Hepatocyte (in vitro differentiated cells): Measurements from ENCODE around the gene NPAS3. TPM values are rescaled to one million over a fixed set of nuclear protein-coding genes. Genes with fewer than 3 reads are reported as not detected.

Experiments
- DNase-seq: peaks from one replicate; pipeline ENCODE4 v3.0.0-alpha.2; 2016; ENCODE audit warnings: low spot score
- H2AFZ ChIP-seq: fragments of 200-600 bp; sonication (generic); 2 replicates; pipeline ENCODE4 v1.6.0; 2016; ENCODE audit warnings: antibody characterized with exemption, mild to moderate bottlenecking
- H3K27ac ChIP-seq: fragments of 200-600 bp; sonication (generic); 2 replicates; pipeline ENCODE4 v1.5.1; 2016; ENCODE audit warnings: mild to moderate bottlenecking
- H3K27me3 ChIP-seq: fragments of 200-600 bp; sonication (generic); 2 replicates; pipeline ENCODE4 v1.6.1; 2016
- H3K36me3 ChIP-seq: fragments of 200-600 bp; sonication (generic); replicated peaks from 2 replicates; pipeline ENCODE4 v1.5.1; 2016; ENCODE audit warnings: low read depth; ENCODE audit not compliant: insufficient read depth
- H3K4me1 ChIP-seq: fragments of 200-600 bp; sonication (generic); 2 replicates; pipeline ENCODE4 v1.5.1; 2016; ENCODE audit warnings: mild to moderate bottlenecking, moderate library complexity; ENCODE audit not compliant: insufficient read depth
- H3K4me2 ChIP-seq: fragments of 200-600 bp; sonication (generic); 2 replicates; pipeline ENCODE4 v1.6.0; 2016
- H3K4me3 ChIP-seq: fragments of 200-600 bp; sonication (generic); 2 replicates; pipeline ENCODE4 v1.5.1; 2016; ENCODE audit warnings: mild to moderate bottlenecking
- H3K79me2 ChIP-seq: fragments of 200-600 bp; sonication (generic); 2 replicates; pipeline ENCODE4 v1.6.0; 2017; ENCODE audit warnings: mild to moderate bottlenecking
- H3K9me2 ChIP-seq: fragments of 200-600 bp; sonication (generic); replicated peaks from 2 replicates; pipeline ENCODE4 v1.6.0; 2017; ENCODE audit warnings: mild to moderate bottlenecking; ENCODE audit not compliant: insufficient read depth
- H3K9me3 ChIP-seq: fragments of 200-600 bp; sonication (generic); 2 replicates; pipeline ENCODE4 v1.5.1; 2016; ENCODE audit warnings: low read depth, mild to moderate bottlenecking
- H4K20me1 ChIP-seq: fragments of 200-600 bp; sonication (generic); 2 replicates; pipeline ENCODE4 v1.6.0; 2016; ENCODE audit warnings: mild to moderate bottlenecking; ENCODE audit not compliant: insufficient read depth, poor library complexity, severe bottlenecking
- CTCF ChIP-seq: fragments of 200-600 bp; sonication (generic); IDR thresholded peaks from 2 replicates; pipeline ENCODE4 v1.5.1; 2016; ENCODE audit warnings: antibody characterized with exemption, mild to moderate bottlenecking; ENCODE audit not compliant: poor library complexity
- EZH2 ChIP-seq: fragments of 200-600 bp; sonication (generic); IDR thresholded peaks from 2 replicates; pipeline ENCODE4 v1.6.1; 2016; ENCODE audit warnings: antibody characterized with exemption, mild to moderate bottlenecking, borderline replicate concordance
- EZH2phosphoT487 ChIP-seq: fragments of 200-600 bp; sonication (generic); IDR thresholded peaks from one replicate; pipeline ENCODE4 v1.6.1; 2018; ENCODE audit warnings: antibody characterized with exemption, mild to moderate bottlenecking, low read depth, moderate library complexity; ENCODE audit not compliant: unreplicated experiment, severe bottlenecking
- WGBS: methylation state at CpG from one replicate; pipeline ENCODE4 v1.1.6; 2016; ENCODE audit warnings: low lambda C conversion rate; ENCODE audit errors: missing lambda C conversion rate; 5-methylcytosine and 5-hydroxymethylcytosine counted together
- polyA plus RNA-seq: library from polyadenylated mRNA; unstranded; fragments of >200 nt; fragmentation: Nextera tagmentation; extraction: Ambion mirVana; gene quantifications from 2 replicates; pipeline ENCODE4 v1.2.1, GENCODE V29; 2016
- total RNA-seq: library from RNA; depleted of rRNA; stranded (reverse); fragments of >200 nt; gene quantifications from 2 replicates; pipeline ENCODE4 v1.2.3, GENCODE V29; 2014

The NPAS3 gene
- total and polyA plus RNA-seq, 2 experiments from 2014 or later, result 0.11 to 1.1 TPM

GRCh38 chr14:33528655-33529054 is 590.0 kb downstream of the NPAS3 start:
- no peaks in the 10 kb centered on the region for H4K20me1 ChIP-seq
- TF ChIP-seq CTCF, result no peak
- no peak for TF ChIP-seq EZH2
- no peak for TF ChIP-seq EZH2phosphoT487
- no peaks in the 10 kb centered on the region for H3K79me2 ChIP-seq
- H3K4me1 ChIP-seq, result no peaks in the 10 kb centered on the region
- no peak overlapping the region for H3K4me3 ChIP-seq
- no peaks in the 10 kb centered on the region for H3K9me3 ChIP-seq
- peaks cover 9% of the 10 kb centered on the region for H3K27me3 ChIP-seq
- no peak overlapping the region for H3K4me2 ChIP-seq
- no peaks in the 10 kb centered on the region for H3K36me3 ChIP-seq
- WGBS, result 92% methylated on average over 4 of the region's 4 CpGs
- no peak overlapping the region for H3K27ac ChIP-seq
- no peak overlapping the region for H2AFZ ChIP-seq
- no peaks in the 10 kb centered on the region for H3K9me2 ChIP-seq
- no peak for DNase-seq

- Histone ChIP-seq H3K4me1 (no peaks in the 10 kb centered on the region), H3K4me2 (no peak overlapping the region), H3K27ac (no peak overlapping the region), H3K9me3 (no peaks in the 10 kb centered on the region), H3K79me2 (no peaks in the 10 kb centered on the region), H4K20me1 (no peaks in the 10 kb centered on the region), H3K27me3 (peaks cover 9% of the 10 kb centered on the region), H3K36me3 (no peaks in the 10 kb centered on the region), H3K4me3 (no peak overlapping the region), H2AFZ (no peak overlapping the region), H3K9me2 (no peaks in the 10 kb centered on the region)
- no peak for DNase-seq
- 69% methylated on average over 11 of the region's 11 CpGs for WGBS
- TF ChIP-seq EZH2 (no peak), CTCF (no peak), EZH2phosphoT487 (no peak)
These were observed 591.4 kb downstream of the NPAS3 start for GRCh38 chr14:33529787-33530757.

- peaks cover 9% of the 10 kb centered on the region for H3K27me3 ChIP-seq
- DNase-seq, result no peak
- H3K4me1 ChIP-seq, result no peaks in the 10 kb centered on the region
- no peaks in the 10 kb centered on the region for H3K9me3 ChIP-seq
- H2AFZ ChIP-seq, result no peak overlapping the region
- H3K4me3 ChIP-seq, result no peak overlapping the region
- no peaks in the 10 kb centered on the region for H3K79me2 ChIP-seq
- no peaks in the 10 kb centered on the region for H3K36me3 ChIP-seq
- no peaks in the 10 kb centered on the region for H4K20me1 ChIP-seq
- TF ChIP-seq CTCF, result no peak
- no peak for TF ChIP-seq EZH2
- no peak for TF ChIP-seq EZH2phosphoT487
- H3K27ac ChIP-seq, result no peak overlapping the region
- H3K4me2 ChIP-seq, result no peak overlapping the region
- no peaks in the 10 kb centered on the region for H3K9me2 ChIP-seq
- 79% methylated on average over 3 of the region's 3 CpGs for WGBS
These were observed 593.9 kb downstream of the NPAS3 start for GRCh38 chr14:33532553-33532952.
